Measurements from ENCODE around the gene FHIT.

FHIT gene

DNA sequence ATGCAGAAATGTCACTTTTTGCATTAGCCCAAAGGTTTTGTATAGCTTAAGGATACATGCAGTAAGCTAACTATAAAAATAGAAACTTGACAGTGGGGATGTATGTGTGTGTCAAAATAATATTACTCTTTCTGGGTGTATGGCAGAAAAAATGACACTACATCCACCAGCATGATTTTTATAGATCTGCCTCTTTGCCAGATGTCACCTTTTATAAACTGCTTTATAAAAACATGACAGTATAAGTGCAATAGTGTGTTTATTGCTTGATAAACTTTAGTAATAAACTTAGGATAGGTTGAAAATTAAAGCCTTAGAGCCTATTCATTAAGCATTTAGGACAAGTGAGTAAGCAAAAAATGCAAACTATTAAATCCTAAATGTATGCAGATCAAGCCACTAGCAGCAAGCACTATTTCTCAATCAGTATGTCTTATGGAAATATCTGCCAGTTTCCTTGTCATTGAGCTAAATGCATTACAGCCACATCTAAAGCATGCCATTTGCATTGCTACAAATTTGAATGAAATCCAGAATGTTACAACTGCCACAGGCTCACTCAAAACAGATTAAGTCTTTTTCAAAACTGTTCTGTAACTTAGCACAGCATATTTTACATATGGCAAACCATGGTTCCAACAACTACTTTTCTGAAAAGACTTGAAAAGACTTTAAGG is 935.0 kb downstream of the FHIT start:
- H3K4me1 ChIP-seq: no peaks in the 10 kb centered on the region
- no peaks in the 10 kb centered on the region for H3K27me3 ChIP-seq
- DNase-seq: no peak
- TF ChIP-seq, protein P1, sequence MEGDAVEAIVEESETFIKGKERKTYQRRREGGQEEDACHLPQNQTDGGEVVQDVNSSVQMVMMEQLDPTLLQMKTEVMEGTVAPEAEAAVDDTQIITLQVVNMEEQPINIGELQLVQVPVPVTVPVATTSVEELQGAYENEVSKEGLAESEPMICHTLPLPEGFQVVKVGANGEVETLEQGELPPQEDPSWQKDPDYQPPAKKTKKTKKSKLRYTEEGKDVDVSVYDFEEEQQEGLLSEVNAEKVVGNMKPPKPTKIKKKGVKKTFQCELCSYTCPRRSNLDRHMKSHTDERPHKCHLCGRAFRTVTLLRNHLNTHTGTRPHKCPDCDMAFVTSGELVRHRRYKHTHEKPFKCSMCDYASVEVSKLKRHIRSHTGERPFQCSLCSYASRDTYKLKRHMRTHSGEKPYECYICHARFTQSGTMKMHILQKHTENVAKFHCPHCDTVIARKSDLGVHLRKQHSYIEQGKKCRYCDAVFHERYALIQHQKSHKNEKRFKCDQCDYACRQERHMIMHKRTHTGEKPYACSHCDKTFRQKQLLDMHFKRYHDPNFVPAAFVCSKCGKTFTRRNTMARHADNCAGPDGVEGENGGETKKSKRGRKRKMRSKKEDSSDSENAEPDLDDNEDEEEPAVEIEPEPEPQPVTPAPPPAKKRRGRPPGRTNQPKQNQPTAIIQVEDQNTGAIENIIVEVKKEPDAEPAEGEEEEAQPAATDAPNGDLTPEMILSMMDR (IDR thresholded peaks at IDR 0.05; ENCODE audit: low read depth, low read length): no peak
- no peak overlapping the region for H3K4me3 ChIP-seq (ENCODE audit: low read depth, low read length)
- H3K9me3 ChIP-seq: no peaks in the 10 kb centered on the region
- H3K36me3 ChIP-seq: no peaks in the 10 kb centered on the region

- Histone ChIP-seq H3K4me3 (ENCODE audit: low read depth, low read length) (no peak overlapping the region), H3K36me3 (no peaks in the 10 kb centered on the region), H3K9me3 (no peaks in the 10 kb centered on the region), H3K4me1 (no peaks in the 10 kb centered on the region), H3K27me3 (no peaks in the 10 kb centered on the region)
- TF ChIP-seq, protein P1 (IDR thresholded peaks at IDR 0.05; ENCODE audit: low read depth, low read length): no peak
- no peak for DNase-seq
Observed at GRCh38 chr3:60313951-60314461, 937.2 kb downstream of the FHIT start.

DNA sequence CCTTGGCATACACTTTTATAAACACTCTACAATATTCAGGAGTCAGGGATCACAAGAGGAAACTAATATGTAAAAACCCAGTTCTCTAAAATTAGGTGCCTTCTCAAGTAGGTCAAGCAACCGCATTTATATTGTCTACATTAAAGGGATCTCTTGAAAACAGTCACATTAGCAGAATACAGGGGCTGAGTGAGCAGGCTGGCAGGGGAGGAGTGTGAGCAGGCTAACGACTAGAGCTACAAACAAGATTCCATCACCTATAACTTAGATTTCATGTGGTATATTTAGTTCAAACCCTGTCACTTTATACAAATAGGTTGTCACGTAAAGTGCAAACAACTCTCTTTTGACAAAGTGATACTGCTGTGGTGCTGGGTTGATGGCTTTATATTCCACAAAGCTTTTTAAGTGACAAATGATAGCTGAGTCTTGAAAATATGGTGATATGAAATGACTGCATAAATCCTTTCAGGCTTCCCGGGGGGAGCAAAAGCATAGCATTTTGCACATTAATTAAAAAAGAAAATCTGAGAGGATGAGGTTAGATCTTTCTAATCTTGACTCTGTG is 937.9 kb downstream of the FHIT start:
- H3K4me3 ChIP-seq (ENCODE audit: low read depth, low read length): no peak overlapping the region

DNA sequence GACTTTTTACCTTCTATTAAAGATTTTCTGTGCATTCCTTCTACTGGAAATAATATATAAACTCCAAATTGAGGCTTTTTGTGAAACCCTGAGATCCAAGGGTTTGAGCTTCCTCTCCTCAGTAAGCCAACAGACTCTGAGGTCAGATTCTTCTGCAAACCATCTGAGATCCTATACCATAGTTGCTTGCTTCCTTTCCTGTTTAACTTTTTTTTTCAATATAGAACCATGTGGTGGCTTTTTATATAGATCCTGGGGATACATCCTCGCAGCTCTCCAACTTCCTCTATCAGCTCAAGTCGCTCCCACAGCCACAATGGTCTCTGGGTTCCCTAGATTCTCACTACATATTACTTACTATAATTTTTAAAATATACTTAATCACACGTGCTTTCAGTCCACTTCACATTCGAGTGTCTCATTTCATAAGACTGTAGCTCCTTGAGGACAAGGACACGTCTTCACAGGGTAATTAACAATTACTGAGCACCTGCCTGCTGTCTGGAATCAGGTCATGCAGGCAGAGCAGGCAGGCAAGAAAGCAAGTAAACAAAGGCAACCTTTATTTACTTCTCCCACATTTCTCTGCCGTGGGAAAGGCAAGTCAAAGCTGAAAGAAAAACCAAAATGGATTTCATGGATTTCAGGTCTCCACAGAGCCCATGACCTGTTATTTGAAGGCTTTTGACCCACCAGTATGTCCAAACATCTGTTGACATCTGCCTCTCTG is 941.5 kb downstream of the FHIT start:
- no peaks in the 10 kb centered on the region for H3K4me1 ChIP-seq
- H3K36me3 ChIP-seq: no peaks in the 10 kb centered on the region
- no peaks in the 10 kb centered on the region for H3K27me3 ChIP-seq
- H3K4me3 ChIP-seq (ENCODE audit: low read depth, low read length): no peak overlapping the region
- TF ChIP-seq, protein P1 (IDR thresholded peaks at IDR 0.05; ENCODE audit: low read depth, low read length): no peak
- no peak for DNase-seq
- no peaks in the 10 kb centered on the region for H3K9me3 ChIP-seq

More for the DNA sequence above, 937.9 kb downstream of the FHIT start:
- no peaks in the 10 kb centered on the region for H3K4me1 ChIP-seq
- DNase-seq: no peak
- H3K27me3 ChIP-seq: no peaks in the 10 kb centered on the region
- no peaks in the 10 kb centered on the region for H3K9me3 ChIP-seq
- TF ChIP-seq, protein P1 (IDR thresholded peaks at IDR 0.05; ENCODE audit: low read depth, low read length): no peak
- no peaks in the 10 kb centered on the region for H3K36me3 ChIP-seq

GRCh38 chr3:60308808-60309207 is 942.4 kb downstream of the FHIT start:
- Histone ChIP-seq H3K27me3 (no peaks in the 10 kb centered on the region), H3K36me3 (no peaks in the 10 kb centered on the region), H3K4me3 (ENCODE audit: low read depth, low read length) (no peak overlapping the region), H3K4me1 (no peaks in the 10 kb centered on the region), H3K9me3 (no peaks in the 10 kb centered on the region)
- no peak for DNase-seq
- TF ChIP-seq, protein P1 (IDR thresholded peaks at IDR 0.05; ENCODE audit: low read depth, low read length): no peak
